Left ventricle myocardium inferior (tissue), 1 donor: ENCODE data around the gene VAV2. TPM values are rescaled to one million over a fixed set of nuclear protein-coding genes. Genes with fewer than 3 reads are reported as not detected.
A peak's percentile ranks its signal among the peaks of the same experiment; 100 is the strongest.

Experiments used
- DNase-seq: peaks from one replicate; pipeline ENCODE4 v3.0.0-alpha.2; 2020
- H3K27ac ChIP-seq: fragments of 200-600 bp; replicated peaks from 2 replicates; pipeline ENCODE4 v1.8.0; 2021
- H3K27me3 ChIP-seq: fragments of 200-600 bp; 2 replicates; pipeline ENCODE4 v1.8.0; 2021; ENCODE audit warnings: low read depth
- H3K36me3 ChIP-seq: fragments of 200-600 bp; 2 replicates; pipeline ENCODE4 v1.8.0; 2021
- H3K4me1 ChIP-seq: fragments of 200-600 bp; 2 replicates; pipeline ENCODE4 v1.8.0; 2021
- H3K4me3 ChIP-seq: fragments of 200-600 bp; 2 replicates; pipeline ENCODE4 v1.8.0; 2021; ENCODE audit warnings: mild to moderate bottlenecking, moderate library complexity
- H3K9me3 ChIP-seq: fragments of 200-600 bp; replicated peaks from 2 replicates; pipeline ENCODE4 v1.8.0; 2021
- intact Hi-C: fragments of 100-400 bp; cut with micrococcal nuclease; formaldehyde crosslinking; loops from one replicate; pipeline ENCODE4 v1.11.0; 2022
- total RNA-seq: library from RNA; stranded (reverse); fragmentation: NEBNext Ultra II Directional; extraction: Animal tissue kit (Norgen Biotek cat#: 25700); gene quantifications from one replicate; pipeline ENCODE4 v1.2.1, GENCODE V29; 2021
- TF ChIP-seq, protein P1 (sequence below): fragments of 200-600 bp; IDR thresholded peaks from 2 replicates; pipeline ENCODE4 v1.8.0; 2021; ENCODE audit warnings: antibody characterized with exemption, mild to moderate bottlenecking, borderline replicate concordance
- donor health status: DM: no; HTN: yes; CAD: no; lungs with severe emphysema.

The VAV2 gene
- total RNA-seq, 1 donor from 2014 or later = 4.1 TPM

DNA sequence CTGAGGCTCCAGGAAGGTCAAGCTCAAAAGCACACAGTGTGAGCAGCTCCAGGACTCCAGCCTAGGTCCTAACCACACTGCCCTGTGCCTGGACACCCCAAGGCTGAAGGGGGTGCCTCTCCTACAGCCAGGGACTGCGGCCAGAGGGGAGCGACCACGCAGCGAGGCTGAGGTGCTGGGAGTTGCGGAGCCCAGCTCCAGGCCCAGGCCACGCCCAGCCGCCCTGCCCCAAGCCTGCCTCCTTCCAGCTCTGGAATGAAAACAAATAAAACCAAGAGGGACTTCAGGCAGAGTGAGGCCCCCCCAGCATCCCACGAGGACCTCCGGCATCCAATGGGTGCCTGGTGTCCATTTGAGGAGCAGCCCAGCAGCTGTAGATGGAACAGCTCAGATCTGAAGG lies 15.2 kb downstream of the VAV2 start:
- DNase-seq = peak; percentile 9

DNA sequence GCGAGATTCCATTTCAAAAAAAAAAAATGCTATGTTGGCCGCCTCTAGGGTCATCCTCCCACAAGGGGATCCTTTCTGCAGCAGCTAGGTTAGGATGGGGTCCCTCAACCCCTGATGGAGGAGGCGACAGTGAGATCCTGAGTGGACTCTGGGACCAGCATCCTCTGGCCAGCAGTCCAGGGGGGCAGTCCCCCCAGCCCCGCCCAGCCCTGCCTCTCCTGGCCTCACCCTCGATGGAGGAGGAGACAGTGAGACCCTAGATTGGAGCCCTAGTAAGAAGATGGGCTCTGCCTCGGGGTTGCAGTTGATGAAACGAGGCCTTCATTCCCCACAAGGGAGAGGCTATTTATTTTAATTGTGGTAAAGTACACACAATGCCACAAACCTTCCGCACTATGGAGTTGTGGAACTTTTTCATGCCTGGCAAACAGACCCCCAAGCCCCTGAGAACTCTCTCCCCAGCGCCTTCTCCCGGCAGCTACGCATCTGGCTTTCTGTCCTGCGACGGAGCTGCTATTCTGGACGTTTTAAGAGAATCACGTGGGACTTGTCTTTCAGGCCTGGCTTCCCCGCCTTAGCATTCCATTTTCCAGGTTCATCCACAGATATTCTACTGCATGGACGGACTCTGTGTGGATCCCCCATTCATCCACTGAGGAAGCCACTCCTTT lies 15.8 kb downstream of the VAV2 start:
- Histone ChIP-seq H3K27ac (no peak overlapping the region), H3K36me3 (no peaks in the 10 kb centered on the region), H3K4me3 (no peak overlapping the region), H3K9me3 (no peaks in the 10 kb centered on the region), H3K27me3 (no peaks in the 10 kb centered on the region), H3K4me1 (peaks cover 30% of the 10 kb centered on the region)
- intact Hi-C loops = no loop called here
- peak; percentile 5 for DNase-seq
- TF ChIP-seq, protein P1, sequence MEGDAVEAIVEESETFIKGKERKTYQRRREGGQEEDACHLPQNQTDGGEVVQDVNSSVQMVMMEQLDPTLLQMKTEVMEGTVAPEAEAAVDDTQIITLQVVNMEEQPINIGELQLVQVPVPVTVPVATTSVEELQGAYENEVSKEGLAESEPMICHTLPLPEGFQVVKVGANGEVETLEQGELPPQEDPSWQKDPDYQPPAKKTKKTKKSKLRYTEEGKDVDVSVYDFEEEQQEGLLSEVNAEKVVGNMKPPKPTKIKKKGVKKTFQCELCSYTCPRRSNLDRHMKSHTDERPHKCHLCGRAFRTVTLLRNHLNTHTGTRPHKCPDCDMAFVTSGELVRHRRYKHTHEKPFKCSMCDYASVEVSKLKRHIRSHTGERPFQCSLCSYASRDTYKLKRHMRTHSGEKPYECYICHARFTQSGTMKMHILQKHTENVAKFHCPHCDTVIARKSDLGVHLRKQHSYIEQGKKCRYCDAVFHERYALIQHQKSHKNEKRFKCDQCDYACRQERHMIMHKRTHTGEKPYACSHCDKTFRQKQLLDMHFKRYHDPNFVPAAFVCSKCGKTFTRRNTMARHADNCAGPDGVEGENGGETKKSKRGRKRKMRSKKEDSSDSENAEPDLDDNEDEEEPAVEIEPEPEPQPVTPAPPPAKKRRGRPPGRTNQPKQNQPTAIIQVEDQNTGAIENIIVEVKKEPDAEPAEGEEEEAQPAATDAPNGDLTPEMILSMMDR = no peak

More for the DNA sequence above, 15.2 kb downstream of the VAV2 start:
- no peak overlapping the region for H3K27ac ChIP-seq
- no peaks in the 10 kb centered on the region for H3K9me3 ChIP-seq
- peaks cover 27% of the 10 kb centered on the region for H3K4me1 ChIP-seq
- intact Hi-C loops = no loop called here
- no peaks in the 10 kb centered on the region for H3K36me3 ChIP-seq
- TF ChIP-seq, protein P1 = no peak
- no peak overlapping the region for H3K4me3 ChIP-seq
- no peaks in the 10 kb centered on the region for H3K27me3 ChIP-seq

DNA sequence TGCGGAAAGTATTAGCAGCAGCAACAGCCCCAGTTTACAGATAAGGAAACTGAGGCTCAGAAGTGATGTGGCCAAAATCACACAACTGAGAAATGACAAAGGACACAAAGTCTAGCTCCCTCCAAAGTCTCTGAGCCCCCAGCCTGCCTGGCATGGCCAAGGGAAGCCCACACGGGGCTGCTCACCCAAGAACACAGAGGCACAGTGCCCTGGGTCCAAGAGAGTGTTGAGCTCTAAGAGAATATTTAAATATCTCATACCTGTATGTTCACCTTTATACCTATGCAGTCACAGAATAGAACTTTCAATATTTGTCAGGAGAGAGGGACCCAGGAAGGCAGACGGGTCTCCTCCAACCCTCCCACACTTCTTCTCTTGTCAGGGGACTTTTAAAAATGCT lies 16.6 kb downstream of the VAV2 start:
- Histone ChIP-seq H3K4me3 (no peak overlapping the region), H3K9me3 (no peaks in the 10 kb centered on the region)

DNA sequence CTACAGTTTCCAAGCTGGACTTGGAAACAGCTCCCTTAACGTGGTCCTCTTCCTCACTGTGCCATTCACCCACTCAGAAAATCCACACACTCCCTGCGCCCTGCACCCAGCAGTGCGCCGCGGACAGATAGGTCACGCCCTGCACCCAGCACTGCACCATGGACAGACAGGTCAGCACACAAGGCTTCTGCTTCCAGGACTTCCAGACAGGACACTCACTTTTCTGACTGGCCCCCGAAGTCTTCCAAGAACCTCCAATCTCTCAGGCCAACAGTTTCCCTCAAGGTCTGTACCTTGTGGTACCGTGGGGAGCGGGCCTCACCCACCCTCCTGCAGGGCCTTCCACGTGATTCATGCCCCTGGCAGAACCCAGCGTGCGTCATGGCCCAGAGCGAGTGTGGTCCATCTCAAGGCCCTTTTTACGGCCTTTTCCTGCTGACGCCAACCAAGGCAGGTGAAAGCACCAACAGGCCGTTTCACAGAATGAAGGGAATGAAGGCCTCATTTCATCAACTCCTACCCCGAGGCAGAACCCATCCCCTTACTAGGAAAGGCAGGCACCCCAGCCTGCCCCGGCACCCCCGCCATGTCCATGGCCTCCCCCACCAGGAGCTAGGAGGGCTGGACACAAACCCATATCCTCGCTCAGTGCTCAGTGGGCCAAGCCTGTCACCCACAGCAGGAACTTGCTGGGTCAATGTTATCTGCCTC lies 17.3 kb downstream of the VAV2 start:
- TF ChIP-seq, protein P1 = no peak
- H3K36me3 ChIP-seq = no peaks in the 10 kb centered on the region
- H3K9me3 ChIP-seq = no peaks in the 10 kb centered on the region
- intact Hi-C loops = no loop called here
- H3K4me1 ChIP-seq = peaks cover 22% of the 10 kb centered on the region
- H3K27ac ChIP-seq = no peak overlapping the region
- no peak for DNase-seq
- no peaks in the 10 kb centered on the region for H3K27me3 ChIP-seq
- no peak overlapping the region for H3K4me3 ChIP-seq

More for the DNA sequence above, 16.6 kb downstream of the VAV2 start:
- Histone ChIP-seq H3K36me3 (no peaks in the 10 kb centered on the region), H3K4me1 (peaks cover 29% of the 10 kb centered on the region), H3K27me3 (no peaks in the 10 kb centered on the region), H3K27ac (no peak overlapping the region)
- intact Hi-C loops = no loop called here
- DNase-seq = peak; percentile 4
- TF ChIP-seq, protein P1 = no peak

DNA sequence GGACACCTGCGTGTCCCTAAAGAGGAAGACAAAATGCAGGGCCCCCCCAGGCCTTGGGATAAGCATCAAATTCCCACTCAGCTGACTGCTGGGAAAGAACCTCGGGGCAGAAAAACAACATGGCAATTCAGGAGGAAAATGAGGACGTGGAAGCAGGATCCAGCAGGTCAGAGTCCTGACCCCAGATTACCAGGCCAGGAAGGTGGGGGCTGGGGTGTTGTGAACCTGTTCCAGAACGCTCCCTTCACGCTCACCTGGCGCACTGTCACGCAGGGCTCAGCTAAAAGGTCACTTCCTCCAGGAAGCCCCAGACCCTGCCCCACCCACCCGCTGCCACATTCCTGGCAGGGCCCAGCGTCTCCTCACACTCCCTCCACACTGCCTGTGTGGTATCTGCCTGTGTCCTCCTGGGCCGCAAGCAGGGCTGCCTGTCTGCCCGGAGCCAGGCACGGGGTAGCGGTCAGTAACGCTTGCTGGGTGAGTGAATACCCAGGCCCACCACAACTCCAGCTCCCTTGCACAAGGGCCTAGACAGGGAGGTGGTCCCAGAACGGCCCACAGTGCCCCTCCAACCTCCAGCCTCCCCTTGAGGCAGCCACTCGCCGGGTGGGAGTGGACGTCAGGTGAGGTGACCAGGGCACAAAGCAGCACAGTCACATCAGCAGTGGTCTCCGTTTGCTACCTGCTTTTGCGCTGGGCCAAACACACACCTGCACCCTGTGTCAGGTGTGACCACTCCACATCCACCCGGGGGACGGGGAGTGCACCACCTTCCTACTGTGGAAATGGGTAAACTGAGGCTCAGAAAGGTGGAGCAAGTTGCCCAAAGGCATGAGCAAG lies 18.1 kb downstream of the VAV2 start:
- TF ChIP-seq, protein P1 = no peak
- intact Hi-C loops = no loop called here
- Histone ChIP-seq H3K27me3 (no peaks in the 10 kb centered on the region), H3K4me1 (peaks cover 14% of the 10 kb centered on the region), H3K4me3 (no peak overlapping the region), H3K9me3 (no peaks in the 10 kb centered on the region), H3K27ac (no peak overlapping the region), H3K36me3 (no peaks in the 10 kb centered on the region)
- no peak for DNase-seq
